AG08396 (cell line): ENCODE results near the gene ILKAP.

ENCODE experiments used
- DNase-seq: peaks from one replicate; pipeline ENCODE4 v3.0.0; 2012; ENCODE audit warnings: low spot score, mixed read lengths

Gene ILKAP

GRCh38 chr2:238203094-238203972 is at the start of gene ILKAP:
TSS of gene ILKAP (minus strand) at chr2:238203695. CDS start at chr2:238203553, 142 bp downstream.
- DNase-seq: peak; percentile 100

GRCh38 chr2:238252766-238253630 is 49.5 kb upstream of the ILKAP start:
- DNase-seq: no peak

GRCh38 chr2:238251986-238252385 is 48.5 kb upstream of the ILKAP start:
- no peak for DNase-seq

GRCh38 chr2:238251331-238251730 is 47.8 kb upstream of the ILKAP start:
- DNase-seq: no peak

- no peak for DNase-seq
These were observed 47.4 kb upstream of the ILKAP start for GRCh38 chr2:238250896-238251295.

GRCh38 chr2:238247841-238248453 is 44.5 kb upstream of the ILKAP start:
- DNase-seq: no peak

GRCh38 chr2:238247002-238247822 is 43.7 kb upstream of the ILKAP start:
- DNase-seq: no peak

GRCh38 chr2:238244151-238244550 is 40.7 kb upstream of the ILKAP start:
- DNase-seq: no peak

GRCh38 chr2:238243496-238244076 is 40.1 kb upstream of the ILKAP start:
- DNase-seq: no peak

GRCh38 chr2:238242731-238243495 is 39.4 kb upstream of the ILKAP start:
- DNase-seq: no peak

GRCh38 chr2:238241970-238242369 is 38.5 kb upstream of the ILKAP start:
- DNase-seq: no peak

GRCh38 chr2:238240757-238241711 is 37.5 kb upstream of the ILKAP start:
- DNase-seq: peak; percentile 57

- peak; percentile 98 for DNase-seq
These were observed 36.6 kb upstream of the ILKAP start, which contains the start of gene HES6 for GRCh38 chr2:238239863-238240756. TSS of gene HES6 (minus strand) at chr2:238240038. CDS start at chr2:238239905, 133 bp downstream.

- no peak for DNase-seq
These were observed 36.0 kb upstream of the ILKAP start for GRCh38 chr2:238239543-238239862.

GRCh38 chr2:238238766-238239542 is 35.5 kb upstream of the ILKAP start:
- DNase-seq: no peak

- DNase-seq: no peak
These were observed 34.8 kb upstream of the ILKAP start for GRCh38 chr2:238238311-238238765.

GRCh38 chr2:238237431-238238135 is 34.1 kb upstream of the ILKAP start:
- DNase-seq: no peak
